NCI-H1048 (cell line): ENCODE measurements around the gene EWSR1.
"Not testable (repeated sequence)": the region's sequence is repeated elsewhere in the genome, so short reads cannot be mapped to it uniquely, and the experiment has no call there.

ENCODE experiments used
- DNase-seq: peaks from one replicate; lab custom pipeline; 2025; lab: John Stamatoyannopoulos, UW

Gene EWSR1, protein sequence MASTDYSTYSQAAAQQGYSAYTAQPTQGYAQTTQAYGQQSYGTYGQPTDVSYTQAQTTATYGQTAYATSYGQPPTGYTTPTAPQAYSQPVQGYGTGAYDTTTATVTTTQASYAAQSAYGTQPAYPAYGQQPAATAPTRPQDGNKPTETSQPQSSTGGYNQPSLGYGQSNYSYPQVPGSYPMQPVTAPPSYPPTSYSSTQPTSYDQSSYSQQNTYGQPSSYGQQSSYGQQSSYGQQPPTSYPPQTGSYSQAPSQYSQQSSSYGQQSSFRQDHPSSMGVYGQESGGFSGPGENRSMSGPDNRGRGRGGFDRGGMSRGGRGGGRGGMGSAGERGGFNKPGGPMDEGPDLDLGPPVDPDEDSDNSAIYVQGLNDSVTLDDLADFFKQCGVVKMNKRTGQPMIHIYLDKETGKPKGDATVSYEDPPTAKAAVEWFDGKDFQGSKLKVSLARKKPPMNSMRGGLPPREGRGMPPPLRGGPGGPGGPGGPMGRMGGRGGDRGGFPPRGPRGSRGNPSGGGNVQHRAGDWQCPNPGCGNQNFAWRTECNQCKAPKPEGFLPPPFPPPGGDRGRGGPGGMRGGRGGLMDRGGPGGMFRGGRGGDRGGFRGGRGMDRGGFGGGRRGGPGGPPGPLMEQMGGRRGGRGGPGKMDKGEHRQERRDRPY

DNA sequence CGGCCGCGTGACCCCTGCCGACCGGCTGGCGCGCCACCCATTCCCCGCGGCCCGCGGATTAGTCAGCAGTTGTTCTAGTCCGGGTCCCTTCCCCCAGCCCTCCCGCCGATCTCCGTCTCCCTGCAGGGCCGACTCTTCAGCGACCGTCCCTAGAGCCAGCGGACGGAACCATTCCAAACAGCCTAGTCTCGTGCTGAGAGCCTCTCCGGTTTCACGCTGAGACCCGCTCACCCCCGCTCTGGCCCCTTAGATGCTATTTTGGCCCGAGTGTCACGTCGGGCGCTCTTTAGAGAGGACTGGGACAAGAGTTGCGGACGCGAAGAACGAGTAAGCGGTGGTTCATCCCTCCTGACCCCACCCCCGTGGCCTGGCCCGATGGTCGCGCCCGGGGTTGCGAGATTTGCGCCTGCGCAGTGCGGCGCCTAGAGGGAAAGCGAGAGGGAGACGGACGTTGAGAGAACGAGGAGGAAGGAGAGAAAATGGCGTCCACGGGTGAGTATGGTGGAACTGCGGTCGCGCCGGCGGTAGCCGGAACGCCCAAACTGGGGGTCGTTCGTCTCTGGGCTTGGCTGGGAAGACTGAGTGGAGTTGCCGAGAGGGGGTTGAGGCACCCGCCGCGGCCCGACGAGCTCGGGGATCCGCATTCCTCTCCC lies at the start of gene EWSR1, which contains the start of gene RHBDD3:
Gene EWSR1, plus strand, starts transcription at position 411 of the 653 bp plus-strand sequence. Its CDS starts 69 bp downstream, at position 480.
Gene RHBDD3, minus strand, starts transcription at position 124 of the 653 bp plus-strand sequence. CDS start 2,355 bp downstream, outside the sequence.
- peak; percentile 80 for DNase-seq

DNA sequence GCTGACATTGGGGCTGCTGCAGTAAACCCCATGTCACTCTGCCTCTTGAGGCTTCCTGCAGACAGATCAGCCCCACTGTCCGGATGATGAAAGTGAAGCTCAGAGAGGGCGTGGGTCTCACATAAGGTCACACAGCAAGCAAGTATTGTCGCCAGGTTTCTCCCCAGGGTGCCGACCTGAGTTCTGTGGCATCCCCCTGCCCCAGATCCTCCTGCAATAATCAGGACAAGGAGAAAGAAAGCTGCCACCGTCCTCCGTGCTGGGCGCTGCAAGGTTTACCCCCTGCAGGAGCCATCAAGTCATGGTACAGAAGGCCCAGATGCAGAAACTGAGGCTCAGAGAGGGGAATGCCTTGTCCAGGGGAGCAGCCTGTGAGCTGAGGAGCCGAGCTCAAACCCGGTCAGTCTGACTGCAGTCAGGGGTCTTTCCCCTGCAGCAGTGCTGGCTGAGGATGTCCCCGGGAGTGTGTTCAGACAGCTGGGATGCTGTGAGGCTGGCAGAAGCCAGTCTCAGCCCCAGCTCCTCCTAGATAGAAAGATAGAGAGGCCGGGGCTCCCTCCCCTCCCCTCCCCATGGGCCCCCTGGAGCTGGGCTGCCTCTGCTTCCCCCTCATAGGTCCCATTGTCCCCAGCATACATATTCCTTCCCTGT lies 49.2 kb upstream of the EWSR1 start:
- no peak for DNase-seq

DNA sequence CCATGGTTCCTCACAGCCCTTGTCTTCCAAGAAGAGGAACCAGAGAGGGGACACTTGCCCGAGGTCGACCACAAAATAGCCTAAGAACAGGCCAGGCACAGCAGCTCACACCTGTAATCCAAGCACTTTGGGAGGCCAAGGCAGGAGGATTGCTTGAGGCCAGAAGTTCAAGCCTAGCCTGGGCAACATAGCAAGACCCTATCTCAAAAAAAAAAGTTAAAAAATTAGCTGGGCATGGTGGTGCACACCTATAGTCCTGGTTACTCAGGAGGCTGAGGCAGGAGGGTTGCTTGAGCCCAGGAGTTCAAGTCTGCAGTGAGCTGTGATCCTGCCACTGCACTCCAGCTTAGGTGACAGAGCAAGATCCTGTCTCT lies 48.7 kb upstream of the EWSR1 start:
- DNase-seq, result not testable (repeated sequence)

DNA sequence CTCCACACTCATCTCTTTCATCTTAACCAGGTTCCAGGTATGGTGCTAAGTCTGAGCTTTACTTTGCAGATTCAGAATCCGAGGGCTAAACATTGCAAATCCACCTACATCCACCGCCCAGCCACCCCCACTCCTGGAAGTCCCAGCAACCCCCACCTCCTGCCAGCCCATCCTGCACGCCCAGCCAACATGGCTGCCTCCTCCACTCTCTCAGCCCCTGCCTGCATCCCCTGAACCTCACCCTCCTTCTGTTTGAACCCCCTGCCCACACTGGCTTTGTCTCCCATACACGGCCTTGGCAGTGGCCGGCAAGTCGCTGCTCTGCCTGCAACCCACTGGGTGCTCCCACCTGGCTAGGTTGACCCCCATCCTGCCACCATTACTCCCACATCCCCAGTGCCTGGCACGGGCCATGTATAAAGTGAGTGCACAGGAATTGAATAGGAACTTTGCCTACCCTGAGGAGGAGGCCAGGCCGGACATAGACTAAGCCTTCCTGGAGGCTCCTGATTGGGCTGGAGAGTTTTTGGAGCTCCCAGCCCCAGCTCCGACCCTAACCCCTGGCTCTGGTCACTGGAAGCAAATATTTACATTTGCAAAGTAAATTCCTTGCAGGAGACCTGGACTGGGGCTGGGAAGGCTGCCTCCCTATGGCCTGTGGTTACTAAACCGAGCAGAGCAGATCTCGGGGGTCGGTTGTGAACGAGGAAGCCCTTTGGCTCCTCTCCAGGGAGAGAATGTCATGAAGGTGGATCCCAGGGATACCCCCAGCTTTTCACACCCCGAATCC lies 48.0 kb upstream of the EWSR1 start:
- no peak for DNase-seq

DNA sequence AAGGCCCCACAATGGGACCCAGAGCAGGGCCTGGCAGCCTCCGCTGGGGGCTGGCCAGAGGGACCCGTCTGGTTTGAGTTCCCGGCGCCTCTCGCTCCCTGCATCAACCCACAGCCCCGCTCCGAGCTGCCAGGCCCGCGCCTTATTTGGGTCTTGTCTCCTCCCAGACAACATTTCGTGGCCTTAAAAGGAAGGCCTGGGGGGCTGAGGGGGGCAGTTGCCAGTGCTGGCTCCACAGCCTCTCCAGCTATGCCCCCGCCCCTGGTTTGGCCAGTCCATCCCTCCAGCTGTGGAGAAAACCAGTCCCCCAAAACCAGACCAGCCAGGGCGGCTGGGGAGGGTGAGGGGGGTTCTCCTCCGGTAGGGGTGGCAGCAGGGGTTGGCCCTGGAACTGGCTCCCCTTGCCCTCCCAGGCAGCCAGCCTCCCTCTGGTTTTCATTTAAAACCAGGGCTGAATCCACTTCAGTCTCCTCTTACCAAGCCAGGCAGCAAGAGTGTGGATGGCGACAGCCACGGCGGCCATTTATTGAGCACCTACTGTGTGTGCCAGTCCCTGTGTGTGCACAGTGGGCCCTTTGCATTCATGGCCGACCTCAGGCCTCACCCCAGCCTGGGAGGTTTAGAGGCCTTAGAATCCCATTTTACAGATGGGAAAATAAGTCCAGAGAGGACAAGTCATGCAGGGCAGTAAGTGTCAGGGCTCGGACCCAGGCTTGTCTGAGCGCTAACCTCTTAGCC lies 43.8 kb upstream of the EWSR1 start:
- DNase-seq, result no peak

DNA sequence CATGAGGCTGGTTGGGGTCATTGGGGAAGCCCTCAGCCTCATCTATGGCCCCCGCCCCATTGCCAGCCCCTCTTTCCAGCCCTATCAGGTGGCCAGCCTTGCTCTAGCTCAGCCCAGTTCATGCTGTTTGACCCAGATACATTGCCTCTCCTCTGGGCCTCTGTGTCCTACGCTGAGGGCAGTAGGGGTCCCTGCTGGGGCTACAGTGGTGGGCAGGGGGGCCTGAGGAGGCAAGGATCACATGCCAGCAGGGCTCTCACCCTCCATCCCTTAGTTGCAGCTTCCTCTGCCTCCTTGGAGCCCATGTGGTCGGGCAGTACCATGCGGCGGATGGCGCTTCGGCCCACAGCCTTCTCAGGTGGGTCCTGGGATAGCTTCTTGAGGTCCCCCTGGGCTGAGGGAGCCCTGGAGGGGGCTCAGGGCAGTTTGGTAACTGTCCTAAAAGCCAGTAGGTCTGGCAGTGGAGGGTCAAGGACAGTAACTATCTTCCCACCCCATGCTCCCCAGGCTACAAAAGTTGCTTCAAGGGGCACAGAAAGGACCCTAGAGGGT lies 43.1 kb upstream of the EWSR1 start:
- no peak for DNase-seq

DNA sequence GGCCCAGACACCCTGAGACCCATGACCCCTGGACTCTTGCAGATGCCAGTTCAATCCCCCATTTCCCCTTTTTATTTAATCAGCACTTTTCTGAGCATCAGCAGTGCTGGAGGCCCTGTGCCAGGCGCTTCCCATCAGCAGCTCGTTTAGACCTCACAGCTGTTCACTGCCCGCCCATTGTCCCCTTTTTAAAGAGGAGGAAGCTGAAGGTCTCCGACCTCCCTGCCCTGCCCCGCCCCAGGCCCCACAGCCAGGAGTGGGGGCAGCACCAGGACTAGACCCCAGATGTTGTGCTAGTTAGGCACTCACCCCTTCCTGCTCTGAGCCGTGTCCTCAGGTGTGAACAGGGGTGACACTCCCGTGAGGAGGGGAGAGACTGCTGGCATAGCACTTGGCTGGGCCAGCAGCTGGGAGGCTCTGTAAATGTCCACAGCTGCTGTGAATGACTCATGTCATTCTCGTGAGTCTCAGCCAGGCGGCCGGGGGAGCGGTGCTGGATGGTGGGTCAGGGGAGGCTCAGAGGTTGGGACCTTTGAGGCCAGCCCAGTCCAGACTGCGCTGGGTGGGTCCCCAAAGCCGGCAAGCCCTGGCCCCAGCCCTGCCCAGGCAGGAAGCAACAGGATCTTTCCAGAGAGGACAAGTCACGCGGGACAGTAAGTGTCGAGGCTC lies 42.5 kb upstream of the EWSR1 start:
- no peak for DNase-seq

DNA sequence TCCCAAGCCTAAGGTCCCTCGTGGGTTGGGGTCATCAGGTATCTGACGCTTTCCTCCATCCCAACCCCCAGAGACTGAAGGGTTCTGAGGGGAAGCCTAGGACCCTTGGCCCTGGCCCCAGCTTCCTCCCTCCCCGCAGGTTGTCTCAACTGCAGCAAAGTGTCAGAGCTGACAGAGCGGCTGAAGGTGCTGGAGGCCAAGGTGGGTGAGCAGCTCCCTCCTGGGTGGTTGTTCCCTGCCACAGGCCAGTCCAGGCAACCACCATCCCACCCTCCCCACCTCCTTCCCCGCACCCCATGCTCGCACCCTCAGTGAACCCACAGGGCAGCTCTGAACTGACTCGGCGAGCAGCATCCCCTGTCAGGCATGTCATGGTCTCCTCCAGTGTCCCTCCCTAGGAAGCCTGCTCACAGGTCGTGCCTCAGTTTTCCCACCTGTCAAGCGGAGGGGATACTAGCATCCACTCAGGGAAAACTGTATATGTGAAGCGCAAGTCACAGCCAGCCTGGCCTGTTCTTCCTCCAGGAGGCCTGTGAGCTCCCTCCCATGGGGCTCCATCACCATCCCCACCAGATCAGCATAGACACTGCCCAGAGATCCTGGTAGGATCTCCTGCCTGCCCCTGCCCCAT lies 41.6 kb upstream of the EWSR1 start:
- DNase-seq, result no peak

DNA sequence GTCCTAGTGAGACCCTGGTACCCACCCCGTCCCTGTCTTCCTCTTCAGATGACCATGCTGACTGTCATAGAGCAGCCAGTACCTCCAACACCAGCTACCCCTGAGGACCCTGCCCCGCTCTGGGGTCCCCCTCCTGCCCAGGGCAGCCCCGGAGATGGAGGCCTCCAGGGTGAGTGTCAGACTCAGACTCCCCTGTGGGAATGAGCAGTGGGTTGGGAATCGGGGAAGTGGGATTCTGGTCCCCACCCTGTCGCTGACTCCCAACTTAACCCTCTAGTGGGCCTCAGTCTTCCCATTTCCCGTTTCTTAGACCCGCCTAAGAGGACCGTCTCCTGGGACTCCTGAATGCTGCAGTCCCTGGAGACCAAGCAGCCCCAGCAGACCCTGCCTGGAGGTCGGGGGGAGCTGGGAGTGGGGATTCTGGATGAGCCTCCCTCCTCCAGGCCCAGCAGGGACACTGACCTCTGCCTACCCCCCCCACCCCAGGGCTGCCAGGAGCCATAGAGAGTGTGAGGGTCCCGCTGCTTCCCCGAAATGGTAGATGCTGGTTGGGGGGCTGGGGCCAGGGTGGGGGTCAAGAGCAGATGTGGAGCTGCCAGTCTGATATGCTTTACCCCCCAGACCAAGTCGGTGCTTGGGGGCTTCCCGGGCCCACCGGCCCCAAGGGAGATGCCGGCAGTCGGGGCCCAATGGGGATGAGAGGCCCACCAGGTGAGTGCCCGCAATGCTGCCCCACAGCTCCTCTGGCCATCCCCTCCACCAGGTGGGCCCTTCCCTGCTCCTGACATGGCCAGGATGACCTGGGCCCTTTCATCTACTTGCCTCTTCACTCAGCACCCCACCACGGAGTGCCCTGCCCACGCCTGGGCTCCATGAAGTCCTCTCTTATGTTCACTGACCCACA lies 36.8 kb upstream of the EWSR1 start:
- DNase-seq, result no peak

DNA sequence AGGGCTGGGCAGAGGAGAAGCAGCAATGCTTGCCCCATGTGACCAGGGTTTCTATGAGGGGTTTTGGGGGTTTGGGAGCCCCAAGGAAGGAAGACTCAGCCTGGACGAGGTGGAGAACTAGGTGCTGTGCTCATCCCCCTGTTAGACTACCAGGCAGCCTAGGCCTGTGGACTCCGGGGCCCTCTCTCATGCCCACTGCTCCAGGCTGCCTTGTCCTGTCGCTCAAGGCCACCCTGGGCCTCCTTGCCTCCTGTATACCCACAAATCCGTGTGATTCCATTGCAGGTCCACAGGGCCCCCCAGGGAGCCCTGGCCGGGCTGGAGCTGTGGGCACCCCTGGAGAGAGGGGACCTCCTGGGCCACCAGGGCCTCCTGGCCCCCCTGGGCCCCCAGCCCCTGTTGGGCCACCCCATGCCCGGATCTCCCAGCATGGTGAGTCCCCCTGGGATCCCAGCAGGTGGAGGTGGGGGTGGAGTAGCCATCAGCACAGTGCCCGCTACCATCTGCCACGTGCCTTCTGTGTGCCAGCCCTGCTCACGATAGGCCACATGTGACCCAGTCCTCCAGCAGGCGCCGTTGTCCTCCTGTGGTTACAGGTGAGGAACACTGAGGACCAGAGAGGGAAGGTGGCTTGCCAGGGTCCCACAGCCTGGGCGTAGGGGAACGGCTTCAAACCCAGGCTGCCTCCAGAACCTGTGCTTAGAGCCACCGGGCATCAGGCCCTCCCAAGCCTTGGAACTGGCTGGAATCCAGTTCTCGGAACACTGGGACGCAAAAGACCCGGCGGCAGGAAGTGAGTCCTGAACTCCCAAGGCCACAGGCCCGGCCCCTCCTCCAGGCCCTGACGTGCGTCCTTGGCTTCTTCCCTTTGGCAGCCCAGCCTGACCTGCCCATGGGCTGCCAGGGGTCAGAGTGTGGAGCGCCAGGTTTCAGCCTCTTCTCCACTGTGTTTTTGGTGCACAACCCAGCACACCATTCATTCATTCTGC lies 35.8 kb upstream of the EWSR1 start:
- no peak for DNase-seq

DNA sequence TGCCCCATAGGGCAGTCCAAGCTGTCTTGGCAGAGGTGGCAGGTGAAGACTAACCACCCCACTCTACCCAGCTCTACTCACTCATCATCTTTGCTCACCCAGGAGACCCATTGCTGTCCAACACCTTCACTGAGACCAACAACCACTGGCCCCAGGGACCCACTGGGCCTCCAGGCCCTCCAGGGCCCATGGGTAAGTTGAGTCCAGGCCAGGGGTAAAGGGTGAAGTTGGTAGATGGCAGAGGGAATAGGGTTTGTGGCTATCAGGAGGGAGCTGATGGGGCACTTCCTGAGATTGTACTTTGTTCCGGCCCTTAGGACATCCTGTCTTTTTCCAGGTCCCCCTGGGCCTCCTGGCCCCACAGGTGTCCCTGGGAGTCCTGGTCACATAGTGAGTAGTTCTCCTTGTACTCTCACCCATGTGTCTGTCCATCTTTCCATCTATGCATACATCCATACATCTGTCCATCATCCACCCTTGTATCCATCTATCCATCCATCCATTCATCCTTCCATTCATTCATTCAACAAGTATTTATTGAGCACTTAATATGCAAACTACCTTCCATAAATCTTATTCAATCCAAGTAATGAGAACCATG lies 34.7 kb upstream of the EWSR1 start:
- DNase-seq, result no peak

DNA sequence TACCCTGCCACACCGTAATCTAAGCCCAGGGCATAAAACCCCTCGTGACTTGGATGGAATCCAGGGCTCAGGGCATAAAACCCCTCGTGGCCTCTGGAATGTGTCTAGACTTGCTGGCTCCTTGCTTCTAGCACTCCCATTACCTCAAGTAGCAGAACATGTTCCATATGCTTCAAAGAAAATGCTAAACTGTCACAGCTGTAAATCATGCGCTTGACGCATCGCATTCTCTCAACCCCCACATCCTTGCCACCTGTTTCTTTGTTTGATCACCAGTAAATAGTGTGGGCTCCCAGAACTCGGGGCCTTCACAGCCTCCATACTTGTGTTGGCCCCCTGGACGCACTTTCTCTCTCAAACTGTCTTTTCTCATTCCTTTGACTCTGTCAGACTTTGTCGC lies 27.6 kb upstream of the EWSR1 start:
- DNase-seq, result not testable (repeated sequence)

DNA sequence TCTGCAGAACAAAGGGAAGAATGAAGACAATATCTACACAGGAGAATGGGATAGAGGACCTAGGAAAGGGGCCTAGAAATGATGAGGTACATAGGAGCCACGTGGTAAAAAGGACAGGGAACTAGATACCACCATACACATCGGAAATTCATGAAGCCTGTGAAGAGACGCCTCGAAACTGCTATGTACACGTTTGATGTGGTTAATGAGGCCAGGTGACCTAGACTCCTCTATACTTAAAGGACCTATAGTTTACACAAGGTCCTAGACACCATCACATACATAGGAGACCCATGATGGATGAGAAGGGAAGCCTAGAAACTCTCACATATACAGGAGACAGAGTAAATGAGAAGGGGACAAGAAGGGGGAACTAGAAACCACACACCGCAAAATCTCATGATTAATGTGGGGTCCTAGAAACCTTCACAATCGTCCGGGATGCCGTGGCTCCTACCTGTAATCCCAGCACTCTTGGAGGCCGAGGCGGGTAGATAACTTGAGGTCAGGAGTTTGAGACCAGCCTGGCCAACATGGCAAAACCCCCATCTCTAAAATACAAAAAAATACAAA lies 24.1 kb upstream of the EWSR1 start:
- no peak for DNase-seq

DNA sequence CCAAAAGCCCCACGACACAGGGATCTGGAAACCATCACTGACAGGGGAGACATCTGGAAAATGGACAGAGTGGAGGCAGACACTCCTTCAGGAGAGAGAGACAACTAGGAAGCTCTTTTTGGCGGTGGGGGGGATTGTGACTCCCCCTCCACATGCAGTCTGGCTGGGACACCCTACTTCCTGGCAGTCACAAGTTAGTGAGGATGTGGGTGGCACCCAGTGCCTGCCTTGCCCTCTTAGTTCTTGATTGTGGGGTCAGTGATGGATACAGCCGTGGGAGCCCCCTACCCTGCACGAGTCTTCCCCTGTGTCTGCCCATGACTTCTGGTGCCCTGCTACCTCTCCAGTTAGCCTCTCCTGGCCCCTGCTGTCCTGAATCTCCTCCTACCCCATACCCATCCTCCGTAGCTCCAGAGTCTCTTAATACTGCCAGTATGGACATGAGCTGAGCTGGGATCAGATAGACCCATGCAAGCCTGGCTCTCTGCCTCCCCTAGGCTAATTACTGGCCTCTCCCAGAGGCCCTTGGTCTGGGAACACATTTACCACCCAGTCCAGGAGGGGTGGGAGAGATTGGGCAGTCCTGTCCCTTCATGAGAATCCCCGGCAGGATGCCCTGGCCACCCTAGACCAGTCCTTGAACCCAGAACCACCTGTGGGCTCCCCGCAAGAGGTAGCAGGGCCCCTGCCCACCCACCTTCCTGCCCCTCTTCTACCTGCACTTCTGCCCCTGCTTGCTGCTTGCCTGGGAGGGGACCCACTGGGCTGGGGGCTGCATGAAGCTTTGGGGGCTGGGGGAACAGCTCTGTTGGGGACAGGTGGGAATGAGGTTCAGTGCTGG lies 23.1 kb upstream of the EWSR1 start:
- no peak for DNase-seq

DNA sequence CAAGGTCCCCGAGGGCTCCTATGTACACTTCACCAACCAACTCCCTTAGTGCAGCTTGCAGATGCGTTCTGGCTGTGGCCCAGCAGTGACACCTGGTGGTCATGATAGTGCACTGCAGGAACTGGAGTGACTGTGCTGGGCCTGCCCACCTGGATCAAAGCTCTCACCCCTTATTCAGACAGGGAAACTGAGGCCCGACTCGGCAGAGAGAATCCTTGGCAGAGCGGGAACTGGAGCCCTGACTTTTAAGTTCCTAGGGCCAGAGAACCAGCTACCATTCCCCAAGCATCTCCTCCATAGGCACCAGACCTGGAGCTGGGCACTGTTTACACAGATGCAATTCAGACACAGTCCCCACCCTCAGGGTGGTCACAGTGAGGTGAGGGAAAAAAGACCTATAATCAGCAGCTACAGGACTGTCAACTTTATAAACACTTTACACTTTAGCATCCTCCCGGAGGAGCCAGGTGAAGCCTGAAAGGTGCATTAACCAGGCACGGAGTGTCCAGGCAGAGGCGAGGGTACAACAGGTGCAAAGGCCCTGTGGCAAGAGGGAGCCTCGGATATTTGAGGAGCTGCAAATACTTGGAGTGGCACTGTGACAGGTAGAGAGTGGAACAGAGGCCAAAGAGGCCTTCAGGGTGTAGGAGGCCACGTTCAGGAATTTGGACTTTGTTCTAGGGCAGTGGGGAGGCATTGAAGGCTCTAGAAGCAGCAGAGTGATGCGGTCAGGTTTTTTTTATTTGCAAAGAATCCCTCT lies 22.3 kb upstream of the EWSR1 start:
- DNase-seq, result no peak
